Measurements from ENCODE around the gene AGRN. TPM values are rescaled to one million over a fixed set of nuclear protein-coding genes. Genes with fewer than 3 reads are reported as not detected.

AGRN gene
- total RNA-seq, 1 experiment from 2014 or later: 184 TPM

GRCh38 chr1:1043921-1044320, 24.0 kb downstream of the AGRN start (continued):
- TF ChIP-seq CTCF (IDR thresholded peaks at IDR 0.05): no peak
- no peak for TF ChIP-seq ZNF219 (CRISPR knock-in tag; IDR thresholded peaks at IDR 0.05; ENCODE audit: borderline replicate concordance)
- no peak for TF ChIP-seq ZNF121 (CRISPR knock-in tag; IDR thresholded peaks at IDR 0.05)
- no peak for TF ChIP-seq ESRRA (CRISPR knock-in tag; IDR thresholded peaks at IDR 0.05; ENCODE audit: borderline replicate concordance)
- no peak for TF ChIP-seq ARID4B (CRISPR knock-in tag; IDR thresholded peaks at IDR 0.05; ENCODE audit: borderline replicate concordance)
- TF ChIP-seq HMGA2 (CRISPR knock-in tag; IDR thresholded peaks at IDR 0.05): no peak
- TF ChIP-seq RELA (CRISPR knock-in tag; IDR thresholded peaks at IDR 0.05; ENCODE audit: borderline replicate concordance): no peak

- H3K9me3 Mint-ChIP-seq: no peaks in the 10 kb centered on the region
- CTCF ChIA-PET: no interaction called here
- DNase-seq (ENCODE audit: low spot score): no peak
- H3K27ac Mint-ChIP-seq: no peak overlapping the region; the same call in 1 of the 2 replicates
- H3K36me3 Mint-ChIP-seq: peaks cover 10% of the 10 kb centered on the region
- no peak for TF ChIP-seq ZNF425 (CRISPR knock-in tag; conservative IDR thresholded peaks at IDR 0.05)
- TF ChIP-seq NR3C1 (CRISPR knock-in tag; conservative IDR thresholded peaks at IDR 0.05; ENCODE audit: low read depth): no peak
- TF ChIP-seq ZNF532 (CRISPR knock-in tag; IDR thresholded peaks at IDR 0.05; ENCODE audit: borderline replicate concordance): no peak
- TF ChIP-seq HMGA2 (CRISPR knock-in tag; IDR thresholded peaks at IDR 0.05): no peak
- TF ChIP-seq NR1H2 (CRISPR knock-in tag; IDR thresholded peaks at IDR 0.05): no peak
- no peak for TF ChIP-seq SP1 (CRISPR knock-in tag; conservative IDR thresholded peaks at IDR 0.05)
- no peak for TF ChIP-seq ZNF138 (CRISPR knock-in tag; conservative IDR thresholded peaks at IDR 0.05)
- TF ChIP-seq CREB1 (CRISPR knock-in tag; IDR thresholded peaks at IDR 0.05): no peak
- no peak for TF ChIP-seq CBFB (CRISPR knock-in tag; IDR thresholded peaks at IDR 0.05; ENCODE audit: low read depth)
- no peak for TF ChIP-seq GTF2I (CRISPR knock-in tag; conservative IDR thresholded peaks at IDR 0.05)
- TF ChIP-seq FOXJ3 (CRISPR knock-in tag; IDR thresholded peaks at IDR 0.05; ENCODE audit: borderline replicate concordance): no peak
- TF ChIP-seq E2F1 (CRISPR knock-in tag; IDR thresholded peaks at IDR 0.05): no peak
- no peak for TF ChIP-seq ATF6 (CRISPR knock-in tag; IDR thresholded peaks at IDR 0.05)
- no peak for TF ChIP-seq GRHL2 (CRISPR knock-in tag; IDR thresholded peaks at IDR 0.05; ENCODE audit: insufficient replicate concordance, severe bottlenecking)
- ATAC-seq: no peak
- peaks cover 7% of the 10 kb centered on the region for H3K27me3 Mint-ChIP-seq (ENCODE audit: low read depth)
- H3K4me1 Mint-ChIP-seq: peaks cover 3% of the 10 kb centered on the region
- no peak overlapping the region for H3K4me3 Mint-ChIP-seq
- POLR2A ChIA-PET: no interaction called here
These were observed 24.6 kb downstream of the AGRN start for GRCh38 chr1:1044455-1045078.

Data from WTC11 (cell line).